Gastrocnemius medialis (tissue), 4 donors: Measurements from ENCODE around the gene PIERCE2. TPM values are rescaled to one million over a fixed set of nuclear protein-coding genes. Genes with fewer than 3 reads are reported as not detected.

Experiments
- ATAC-seq, 2 donors: fragments of 150-250 bp; one replicate each; pipeline ENCODE4 v1.9.1; 2016
- DNase-seq, 2 donors: peaks; one replicate each; pipeline ENCODE4 v3.0.0-alpha.2; 2019
- H3K27ac ChIP-seq, 4 donors: fragments of 200-600 bp; sonication (generic); 1 replicate in 1 of 4; 2 replicates in 3 of 4; pipeline ENCODE4 v1.5.1; 2016 to 2018; ENCODE audit warnings: mild to moderate bottlenecking in 2 of 4, moderate library complexity in 1 of 4
- H3K27me3 ChIP-seq, 3 donors: fragments of 200-600 bp; sonication (generic) in 2 of 3; 1 replicate in 1 of 3; 2 replicates in 2 of 3; pipeline versions ENCODE4 v1.5.1 to v1.6.0; 2016 to 2019; ENCODE audit warnings: mild to moderate bottlenecking in 1 of 3, moderate library complexity in 1 of 3
- H3K36me3 ChIP-seq, 2 donors: fragments of 200-600 bp; sonication (generic) in 1 of 2; one replicate each; pipeline ENCODE4 v1.5.1; 2017 to 2018
- H3K4me1 ChIP-seq, 2 donors: fragments of 200-600 bp; sonication (generic) in 1 of 2; one replicate each; pipeline ENCODE4 v1.5.1; 2016 to 2017; ENCODE audit warnings: mild to moderate bottlenecking in 2 of 2
- H3K4me3 ChIP-seq, 4 donors: fragments of 200-600 bp; sonication (generic) in 3 of 4; 1 replicate in 1 of 4; 2 replicates in 3 of 4; pipeline ENCODE4 v1.5.1; 2016 to 2019; ENCODE audit warnings: mild to moderate bottlenecking in 2 of 4
- H3K9me3 ChIP-seq, 3 donors: fragments of 200-600 bp; sonication (generic) in 2 of 3; 1 replicate in 1 of 3; 2 replicates in 2 of 3; pipeline ENCODE4 v1.5.1; 2016 to 2019
- POLR2A ChIP-seq, 2 donors: fragments of 450-650 bp; IDR thresholded peaks; one replicate each; pipeline ENCODE4 v1.6.1; 2017; ENCODE audit warnings: antibody characterized with exemption in 2 of 2, mild to moderate bottlenecking in 2 of 2, moderate library complexity in 2 of 2
- in situ Hi-C, 4 donors: fragments of 200-750 bp; cut with MboI; loops; one replicate each; pipeline versions ENCODE4 v1.15.0 to v1.8.0; 2017; ENCODE audit warnings: low sequenced_read_pairs in 4 of 4
- intact Hi-C: fragments of 100-400 bp; cut with DNase I; formaldehyde crosslinking; loops from one replicate; pipeline ENCODE4 v1.15.1; 2023; ENCODE audit warnings: low total_unique reads
- total RNA-seq, 4 donors: library from RNA; depleted of rRNA; stranded (reverse); fragments of >200 nt; gene quantifications; one replicate each; pipeline versions ENCODE4 v1.1.0 to v1.2.3, GENCODE V29; 2016
- TF ChIP-seq, protein P1 (sequence below), 5 experiments: fragments of 450-650 bp in 3 of 5; fragments of 200-600 bp in 2 of 5; sonication (generic) in 2 of 5; IDR thresholded peaks in 4 of 5; conservative IDR thresholded peaks in 1 of 5; 1 replicate in 4 of 5; 2 replicates in 1 of 5; pipeline ENCODE4 v1.5.1; 2016 to 2019; ENCODE audit warnings: antibody characterized with exemption in 5 of 5, mild to moderate bottlenecking in 3 of 5, moderate library complexity in 3 of 5

PIERCE2 gene, protein sequence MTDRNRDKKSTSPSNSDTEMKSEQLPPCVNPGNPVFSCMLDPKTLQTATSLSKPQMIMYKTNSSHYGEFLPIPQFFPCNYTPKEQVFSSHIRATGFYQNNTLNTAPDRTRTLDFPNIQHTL
- 10 to 100 TPM in 1 of 4 donors, 1 to 10 TPM in 3; 5.1 to 11.8 (median 6.0) TPM for total RNA-seq

- DNase-seq (peak; percentile 89 to 91), ATAC-seq (peak; percentile 92 to 95)
- Histone ChIP-seq H3K9me3 (no peaks in the 10 kb centered on the region), H3K36me3 (no peaks in the 10 kb centered on the region), H3K4me1 (peaks cover 19 to 30% of the 10 kb centered on the region in 2 donors), H3K4me3 (peak within 1 kb of the TSS; percentile 75 to 84 (median 78)), H3K27me3 (no peaks in the 10 kb centered on the region), H3K27ac (peak within 1 kb of the TSS; percentile 89 to 96 (median 92))
- intact Hi-C loops = loop anchor here (2.0 to 5.0 kb wide), 3 partner anchors 89 to 224 kb away; partner anchors contain the start of genes PIGB, PIGBOS1 and RSL24D1
- in situ Hi-C loops = loop anchor here in 1 of 4 donors (25.0 kb wide), 1 partner anchor 96 kb away; the partner anchor contains the start of genes PIGB and PIGBOS1
- peak; percentile 98 for TF ChIP-seq POLR2A (IDR thresholded peaks at IDR 0.05)
- TF ChIP-seq, protein P1, sequence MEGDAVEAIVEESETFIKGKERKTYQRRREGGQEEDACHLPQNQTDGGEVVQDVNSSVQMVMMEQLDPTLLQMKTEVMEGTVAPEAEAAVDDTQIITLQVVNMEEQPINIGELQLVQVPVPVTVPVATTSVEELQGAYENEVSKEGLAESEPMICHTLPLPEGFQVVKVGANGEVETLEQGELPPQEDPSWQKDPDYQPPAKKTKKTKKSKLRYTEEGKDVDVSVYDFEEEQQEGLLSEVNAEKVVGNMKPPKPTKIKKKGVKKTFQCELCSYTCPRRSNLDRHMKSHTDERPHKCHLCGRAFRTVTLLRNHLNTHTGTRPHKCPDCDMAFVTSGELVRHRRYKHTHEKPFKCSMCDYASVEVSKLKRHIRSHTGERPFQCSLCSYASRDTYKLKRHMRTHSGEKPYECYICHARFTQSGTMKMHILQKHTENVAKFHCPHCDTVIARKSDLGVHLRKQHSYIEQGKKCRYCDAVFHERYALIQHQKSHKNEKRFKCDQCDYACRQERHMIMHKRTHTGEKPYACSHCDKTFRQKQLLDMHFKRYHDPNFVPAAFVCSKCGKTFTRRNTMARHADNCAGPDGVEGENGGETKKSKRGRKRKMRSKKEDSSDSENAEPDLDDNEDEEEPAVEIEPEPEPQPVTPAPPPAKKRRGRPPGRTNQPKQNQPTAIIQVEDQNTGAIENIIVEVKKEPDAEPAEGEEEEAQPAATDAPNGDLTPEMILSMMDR (IDR thresholded peaks at IDR 0.05 in 4 of 5, conservative IDR thresholded peaks at IDR 0.05 in 1 of 5) = peak; percentile 94 to 97 (median 96)
Measured at GRCh38 chr15:55408012-55408928, at the start of gene PIERCE2, which contains the start of gene CCPG1. PIERCE2 (plus strand) TSS chr15:55408495; CDS start chr15:55408769, 274 bp downstream. CCPG1 (minus strand) TSS chr15:55408359; CDS start chr15:55389424, 18,935 bp downstream.

DNA sequence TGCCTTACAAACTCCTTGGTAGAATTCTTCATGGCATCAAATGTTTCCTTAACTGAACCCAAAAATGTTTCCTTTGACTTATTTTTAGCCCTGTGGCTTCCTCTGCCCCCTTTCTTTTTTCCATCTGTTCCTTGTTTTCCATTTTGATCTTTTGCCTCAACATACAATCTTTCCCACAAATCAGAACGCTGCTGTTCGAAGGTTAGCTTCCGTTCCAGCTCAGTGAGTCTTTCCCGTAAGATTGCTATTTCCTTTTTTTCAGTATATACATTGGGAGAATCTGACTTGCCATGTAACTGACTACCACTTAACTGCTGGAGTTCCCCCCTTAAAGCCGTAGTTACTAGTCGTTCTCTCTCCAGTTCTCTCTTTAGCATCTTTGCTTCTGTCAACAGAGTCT lies 48.0 kb upstream of the PIERCE2 start:
- in situ Hi-C loops = no loop called here
- TF ChIP-seq POLR2A (IDR thresholded peaks at IDR 0.05) = no peak
- TF ChIP-seq, protein P1 (IDR thresholded peaks at IDR 0.05 in 4 of 5, conservative IDR thresholded peaks at IDR 0.05 in 1 of 5) = no peak
- no peaks in the 10 kb centered on the region for H3K9me3 ChIP-seq
- no peak overlapping the region for H3K4me3 ChIP-seq
- ATAC-seq = no peak
- H3K4me1 ChIP-seq = no peaks in the 10 kb centered on the region
- no peak overlapping the region for H3K27ac ChIP-seq
- no peak for DNase-seq
- peaks cover 0 to 68% of the 10 kb centered on the region in 2 donors for H3K36me3 ChIP-seq
- intact Hi-C loops = no loop called here
- no peaks in the 10 kb centered on the region for H3K27me3 ChIP-seq

- no peak for DNase-seq
- intact Hi-C loops = no loop called here
- in situ Hi-C loops = no loop called here
- TF ChIP-seq, protein P1 (IDR thresholded peaks at IDR 0.05 in 4 of 5, conservative IDR thresholded peaks at IDR 0.05 in 1 of 5) = no peak
- no peak for TF ChIP-seq POLR2A (IDR thresholded peaks at IDR 0.05)
- Histone ChIP-seq H3K4me1 (no peaks in the 10 kb centered on the region), H3K4me3 (no peak overlapping the region), H3K9me3 (no peaks in the 10 kb centered on the region), H3K36me3 (peaks cover 0 to 68% of the 10 kb centered on the region in 2 donors), H3K27ac (no peak overlapping the region), H3K27me3 (no peaks in the 10 kb centered on the region)
- no peak for ATAC-seq
Measured at GRCh38 chr15:55361048-55361447, 47.2 kb upstream of the PIERCE2 start.

- ATAC-seq (no peak), DNase-seq (no peak)
- H3K27me3 ChIP-seq = no peaks in the 10 kb centered on the region
- H3K27ac ChIP-seq = no peak overlapping the region
- H3K36me3 ChIP-seq = peaks cover 0 to 59% of the 10 kb centered on the region in 2 donors
- H3K4me1 ChIP-seq = no peaks in the 10 kb centered on the region
- intact Hi-C loops = no loop called here
- H3K4me3 ChIP-seq = no peak overlapping the region
- TF ChIP-seq POLR2A (IDR thresholded peaks at IDR 0.05) = no peak
- TF ChIP-seq, protein P1 (IDR thresholded peaks at IDR 0.05 in 4 of 5, conservative IDR thresholded peaks at IDR 0.05 in 1 of 5) = no peak
- H3K9me3 ChIP-seq = no peaks in the 10 kb centered on the region
- in situ Hi-C loops = no loop called here
Measured at GRCh38 chr15:55362641-55363040, 45.7 kb upstream of the PIERCE2 start.
